NCI-H187 treated with DMSO at 0.1 percent for 48 hours (cell line): ENCODE measurements around the gene MAGEF1.
A peak's percentile ranks its signal among the peaks of the same experiment; 100 is the strongest.

Source experiments
- DNase-seq: peaks from one replicate; lab custom pipeline; 2025; lab: John Stamatoyannopoulos, UW

MAGEF1 gene

GRCh38 chr3:184711493-184712247, at the start of gene MAGEF1:
MAGEF1 (minus strand) TSS chr3:184712064; CDS start chr3:184711821, 243 bp downstream.
- DNase-seq, result peak; percentile 58

DNA sequence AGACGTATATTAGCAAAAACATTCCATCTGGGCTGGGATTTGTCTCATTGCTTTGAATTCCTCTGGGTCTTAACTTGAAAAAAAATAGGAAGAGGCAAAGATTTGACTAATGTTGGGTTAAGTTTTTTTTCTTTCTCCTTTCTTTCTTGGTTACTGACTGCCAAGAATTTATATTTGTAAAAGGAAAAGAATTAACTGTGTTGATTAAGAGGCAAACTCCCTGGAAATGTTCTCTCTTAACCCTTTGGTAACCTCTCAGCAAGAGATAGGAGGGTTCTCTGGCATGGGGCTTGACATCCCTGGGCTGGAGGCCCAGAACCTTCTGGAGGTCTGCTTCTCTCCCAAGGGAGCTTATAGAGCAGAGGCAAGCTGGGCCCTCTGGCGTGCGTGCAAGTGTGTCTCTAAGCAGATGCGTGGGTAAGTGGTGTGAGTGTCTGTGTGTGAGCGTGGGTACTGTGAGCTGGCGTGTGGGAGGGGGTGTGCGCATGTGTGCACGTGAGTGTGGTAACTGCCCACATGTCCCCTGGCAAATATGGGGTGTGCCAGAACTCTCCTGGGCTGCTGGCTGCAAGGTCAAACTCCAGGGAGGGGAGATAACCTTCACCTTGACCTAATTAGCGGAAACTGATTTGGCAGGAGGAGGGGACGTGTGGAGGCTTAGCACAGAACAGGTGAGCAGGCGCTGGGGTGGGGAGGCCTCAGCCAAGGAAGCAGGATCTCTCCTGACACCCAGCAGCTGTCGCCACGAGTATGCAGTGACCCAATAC, 49.4 kb upstream of the MAGEF1 start:
- DNase-seq, result no peak

DNA sequence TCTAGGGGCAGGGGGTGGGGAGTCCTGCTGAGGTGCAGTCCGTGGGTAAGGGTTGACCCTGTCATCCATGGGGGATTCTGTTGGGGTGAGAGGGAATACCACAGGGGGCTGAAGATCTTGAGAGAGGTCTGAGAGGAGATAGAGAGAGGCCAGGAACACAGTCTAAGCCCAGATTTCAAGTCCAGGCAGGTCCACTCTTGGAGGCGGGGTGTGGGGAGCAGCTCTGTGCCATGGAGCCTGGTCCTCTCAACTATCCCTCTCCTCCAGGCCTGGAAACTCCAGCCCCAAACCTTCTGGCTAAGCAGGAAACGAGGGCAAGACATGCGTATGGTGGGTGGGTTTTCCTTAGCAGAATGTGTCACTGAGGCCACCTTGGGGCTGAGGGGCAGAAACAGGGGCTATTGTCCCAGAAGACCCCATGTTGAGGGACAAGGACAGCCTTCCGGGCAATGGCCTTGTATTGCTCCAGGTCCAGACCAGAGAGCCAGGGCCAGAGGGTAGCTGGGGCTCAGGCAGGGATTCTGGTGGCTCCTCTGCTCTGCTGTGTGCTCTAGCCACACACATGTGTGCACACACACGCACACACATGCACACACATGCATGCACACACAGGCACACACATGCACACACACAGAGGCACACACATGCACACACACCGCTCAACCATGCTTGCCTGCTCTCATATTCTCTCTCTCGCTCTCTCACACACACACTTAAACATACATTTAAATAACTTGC, 48.6 kb upstream of the MAGEF1 start:
- no peak for DNase-seq

DNA sequence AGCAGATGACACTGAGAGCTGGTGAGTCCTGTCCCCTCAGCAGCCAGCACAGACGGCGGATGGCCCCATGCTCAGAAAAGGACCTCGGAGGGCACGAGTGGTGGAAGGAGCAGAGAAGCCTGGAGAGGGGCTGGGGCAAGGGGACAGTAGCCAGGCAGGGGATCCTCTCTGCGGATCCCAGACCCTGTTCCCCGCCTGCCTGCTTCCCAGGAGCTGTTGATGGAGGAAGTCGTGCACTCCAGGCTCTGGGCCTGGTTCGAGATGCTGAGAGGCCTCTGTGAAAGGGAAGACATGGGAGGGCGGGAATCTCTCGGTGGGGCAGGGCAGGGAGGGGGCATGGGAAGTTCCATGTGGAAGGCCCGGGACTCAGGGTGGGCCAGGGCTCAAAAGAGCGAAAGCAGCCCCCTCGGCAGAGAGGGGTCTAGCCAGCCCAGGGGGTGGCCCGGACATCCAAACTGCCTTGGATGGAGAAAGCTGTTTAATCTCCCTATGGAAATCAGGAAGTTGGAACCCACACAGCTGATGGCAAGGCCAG, 47.9 kb upstream of the MAGEF1 start:
- no peak for DNase-seq

DNA sequence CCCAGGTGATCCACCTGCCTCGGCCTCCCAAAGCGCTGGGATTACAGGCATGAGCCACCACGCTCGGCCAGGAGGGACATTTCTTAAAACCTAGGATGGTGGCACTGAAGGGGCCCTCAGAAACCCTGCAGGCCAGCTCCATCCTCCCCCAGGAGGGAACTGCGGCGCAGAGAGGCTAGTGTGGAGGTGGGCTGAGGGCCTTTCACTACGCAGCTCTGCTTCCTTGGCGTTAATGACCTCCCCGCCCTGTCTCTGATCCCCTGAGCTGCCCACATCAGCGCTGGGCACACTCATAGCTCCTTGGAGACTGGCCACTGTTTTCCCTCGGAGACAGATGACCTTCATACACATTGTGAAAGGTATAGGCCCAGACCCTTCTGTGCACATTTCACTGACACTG, 46.2 kb upstream of the MAGEF1 start:
- no peak for DNase-seq

GRCh38 chr3:184757022-184757651, 45.3 kb upstream of the MAGEF1 start:
- DNase-seq, result no peak

- DNase-seq, result no peak
These were observed 44.5 kb upstream of the MAGEF1 start for GRCh38 chr3:184756151-184757021.

GRCh38 chr3:184755315-184755731, 43.5 kb upstream of the MAGEF1 start:
- no peak for DNase-seq

DNA sequence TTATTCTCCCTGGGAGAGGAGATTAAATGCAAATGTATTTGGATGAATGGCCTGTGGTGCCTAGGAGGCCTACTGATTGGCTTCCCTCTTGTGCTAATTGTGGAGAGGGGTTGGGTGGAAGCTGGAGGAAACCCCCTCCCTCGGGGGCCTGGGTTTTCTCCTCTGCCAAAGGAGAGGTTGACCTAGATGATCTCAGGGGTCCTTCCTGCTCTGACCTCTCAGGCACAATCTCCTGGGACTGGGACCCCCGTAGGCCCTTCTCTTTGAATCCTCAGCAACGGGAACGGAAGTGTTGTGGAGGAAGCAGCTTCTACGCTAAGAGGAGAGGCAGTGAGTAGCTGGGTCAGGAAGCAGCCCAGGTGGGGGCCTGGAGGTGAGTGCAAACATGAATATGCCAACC, 40.5 kb upstream of the MAGEF1 start:
- no peak for DNase-seq

DNA sequence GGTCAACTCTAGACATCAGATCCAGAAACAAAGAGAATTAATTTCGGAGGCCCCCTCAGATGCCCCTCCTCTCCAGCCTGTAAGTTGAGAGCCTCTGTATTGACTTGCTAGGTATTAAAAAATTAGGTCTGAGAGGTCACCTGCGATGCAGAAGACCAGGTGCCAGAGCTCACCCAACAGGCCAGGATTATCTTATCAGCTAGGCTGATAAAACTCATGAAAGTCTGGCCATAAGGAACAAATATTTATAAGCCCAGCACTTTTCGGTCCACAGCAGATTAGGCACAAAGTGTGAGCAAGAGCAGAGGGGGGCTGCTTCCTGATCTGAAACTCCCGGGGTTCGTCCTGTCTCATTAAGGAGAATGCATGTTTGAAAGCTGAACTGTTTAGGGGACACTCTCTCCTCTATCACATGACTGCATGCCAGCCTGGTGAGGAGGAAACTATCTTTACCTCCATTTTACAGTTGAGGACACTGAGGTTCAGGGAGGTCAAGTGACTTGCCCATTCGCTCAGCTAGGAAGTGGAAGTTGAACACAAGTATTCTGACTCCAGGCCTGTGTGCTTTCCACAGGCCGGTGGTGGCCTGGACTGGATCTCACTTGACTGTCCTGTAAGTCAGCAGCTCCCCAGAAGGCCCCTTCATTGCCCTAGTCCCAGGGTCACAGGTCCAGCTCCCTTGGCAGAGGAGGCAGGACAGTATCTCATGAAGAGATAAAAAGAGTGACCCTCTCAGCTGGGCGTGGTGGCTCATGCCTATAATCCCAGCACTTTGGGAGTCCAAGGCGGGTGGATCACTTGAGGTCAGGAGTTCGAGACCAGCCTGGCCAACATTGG, 39.6 kb upstream of the MAGEF1 start:
- DNase-seq, result no peak

DNA sequence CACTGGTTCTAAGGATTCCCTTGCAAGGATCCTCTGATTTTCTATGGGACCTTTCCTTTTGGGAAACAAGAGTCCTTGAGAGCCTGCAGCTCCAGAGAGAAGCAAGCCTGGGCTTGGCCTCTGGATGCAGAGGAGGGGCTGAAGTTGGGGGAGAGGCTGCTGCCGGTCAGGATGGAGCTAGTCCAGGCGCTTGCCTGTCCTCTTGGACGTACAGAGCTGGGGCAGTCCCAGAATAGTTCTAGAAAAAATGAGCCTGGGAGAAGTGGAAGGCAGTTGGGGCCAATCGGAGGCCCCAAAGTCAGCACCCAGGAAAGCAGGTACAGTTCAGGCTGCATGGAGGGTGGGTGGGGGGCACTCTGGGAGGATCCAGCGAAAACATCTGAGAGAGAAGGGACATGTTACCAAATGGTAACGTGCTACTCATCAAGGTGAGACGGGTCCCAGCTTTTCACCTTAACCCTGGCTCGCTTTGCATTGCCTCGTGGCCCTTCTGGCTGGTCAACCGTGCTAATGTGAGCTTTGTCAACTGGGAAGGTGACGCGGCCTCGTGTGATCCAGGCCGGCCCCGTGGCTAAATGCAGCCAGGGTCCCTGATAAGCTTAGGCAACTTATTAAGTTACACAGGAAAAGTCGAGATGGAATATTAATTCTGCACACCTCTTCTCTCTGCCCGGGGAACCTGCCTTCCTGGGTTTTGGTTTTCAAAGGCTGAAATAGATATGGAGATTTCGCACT, 38.7 kb upstream of the MAGEF1 start:
- DNase-seq, result no peak

DNA sequence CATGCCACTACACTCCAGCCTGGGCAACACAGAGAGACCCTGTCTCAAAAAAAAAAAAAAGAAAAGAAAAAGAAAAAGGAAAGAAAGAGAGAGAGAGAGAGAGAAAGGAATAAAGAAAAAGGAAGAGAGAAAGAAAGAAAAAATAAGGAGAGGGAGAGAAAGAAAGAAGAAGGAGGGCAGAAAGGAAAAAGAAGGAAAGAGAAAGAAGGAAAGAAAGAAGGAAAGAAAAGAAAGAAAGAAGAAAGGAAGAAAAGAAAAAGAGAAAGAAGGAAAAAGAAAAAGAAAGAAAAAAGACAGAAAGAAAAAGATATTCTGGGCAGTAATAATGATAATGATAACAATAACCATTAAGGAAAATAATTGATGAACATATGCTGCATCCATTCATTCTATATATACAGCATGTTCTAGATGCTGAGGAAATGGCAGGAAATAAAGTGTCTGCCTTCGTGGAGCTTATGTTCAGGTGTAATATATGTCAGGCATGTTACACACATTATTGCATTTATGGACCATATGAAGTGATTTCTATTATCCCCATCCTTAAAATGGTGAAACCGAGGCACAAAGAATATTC, 37.4 kb upstream of the MAGEF1 start:
- no peak for DNase-seq

DNA sequence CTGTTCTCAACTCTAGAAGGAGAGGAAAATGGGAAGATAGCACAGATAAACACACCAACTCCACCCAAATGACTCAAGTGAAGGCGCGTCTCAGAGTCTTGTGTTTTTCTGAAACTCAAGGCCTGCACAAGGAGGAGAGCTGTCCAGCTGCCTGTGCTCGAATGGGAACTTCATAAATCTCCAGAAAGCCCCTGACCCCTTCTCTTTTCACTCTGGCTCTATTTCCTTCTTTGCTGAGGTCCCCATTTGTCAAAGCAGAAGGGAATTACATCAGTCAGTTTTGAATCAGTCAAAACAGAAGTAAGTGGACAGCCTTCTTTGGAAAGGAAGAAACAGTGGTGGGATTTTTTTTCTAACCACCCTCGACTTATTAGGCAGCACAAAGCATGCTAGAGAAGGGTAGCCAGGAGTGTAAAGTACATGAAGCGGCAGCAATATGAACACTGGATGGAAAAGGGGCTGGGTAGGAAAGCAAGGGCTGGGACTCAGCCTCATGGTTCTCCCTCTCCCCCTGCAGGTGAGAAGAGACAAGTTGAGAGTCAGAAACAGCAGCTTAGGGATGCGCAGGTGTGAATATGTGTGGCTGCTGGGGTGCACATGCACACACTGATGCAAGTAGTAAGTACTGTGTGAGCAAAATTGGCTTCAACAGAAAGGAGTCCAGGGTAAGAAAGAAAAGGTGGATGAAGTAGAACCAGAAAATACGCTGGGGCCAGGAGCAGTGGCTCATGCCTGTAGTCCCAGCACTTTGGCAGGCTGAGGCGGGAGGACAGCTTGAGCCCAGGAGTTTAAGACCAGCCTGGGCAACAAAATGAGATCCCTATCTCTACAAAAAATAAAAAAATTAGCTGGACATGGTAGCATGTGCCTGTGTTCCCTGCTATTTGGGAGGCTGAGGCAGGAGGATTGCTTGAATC, 36.6 kb upstream of the MAGEF1 start:
- no peak for DNase-seq

DNA sequence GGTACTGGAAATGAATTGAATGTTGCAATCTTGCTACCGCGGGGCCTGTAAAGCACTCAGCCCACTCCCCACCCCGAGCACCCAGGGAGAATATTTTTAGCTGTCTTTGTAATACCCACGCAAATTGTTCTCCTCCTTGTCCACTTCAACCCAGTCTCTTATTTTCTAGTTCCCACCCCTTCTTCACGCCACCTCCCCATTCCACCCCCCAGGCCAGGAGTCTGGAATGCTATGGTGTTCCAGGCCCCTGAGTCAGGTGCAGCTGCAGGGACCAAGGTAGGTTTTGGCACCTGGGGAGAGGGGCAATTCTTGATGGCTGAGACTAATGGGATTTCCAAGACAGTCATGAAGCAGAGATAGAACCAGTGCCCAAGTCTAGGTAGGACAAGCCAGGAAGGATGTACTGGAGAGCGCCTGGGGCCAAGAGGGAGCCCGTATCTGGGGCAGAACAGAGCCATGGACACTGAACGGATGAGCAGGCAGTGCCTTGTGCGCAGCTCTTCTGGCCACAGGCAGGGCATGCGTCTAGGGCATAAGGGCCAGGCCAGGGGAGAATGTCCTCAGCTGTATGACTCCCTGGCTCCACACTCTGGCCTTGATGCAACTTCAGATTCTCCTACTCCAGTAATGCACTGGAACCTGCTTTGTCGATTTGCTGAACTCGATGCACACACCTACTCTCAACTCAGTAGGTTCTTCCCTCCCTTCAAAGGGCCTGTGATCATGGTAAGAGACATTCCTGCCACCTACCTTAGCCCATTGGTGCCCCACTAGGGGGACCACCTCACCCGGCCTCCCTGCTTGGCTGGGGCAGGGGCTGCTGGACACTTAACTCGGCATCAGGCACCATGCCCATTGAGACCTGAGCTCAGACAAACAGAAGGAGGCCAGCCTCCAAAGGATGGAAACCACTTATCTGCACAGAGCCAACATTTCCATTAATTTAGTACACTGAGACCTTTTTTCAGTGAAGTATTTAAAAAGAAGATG, 34.6 kb upstream of the MAGEF1 start:
- DNase-seq, result no peak

DNA sequence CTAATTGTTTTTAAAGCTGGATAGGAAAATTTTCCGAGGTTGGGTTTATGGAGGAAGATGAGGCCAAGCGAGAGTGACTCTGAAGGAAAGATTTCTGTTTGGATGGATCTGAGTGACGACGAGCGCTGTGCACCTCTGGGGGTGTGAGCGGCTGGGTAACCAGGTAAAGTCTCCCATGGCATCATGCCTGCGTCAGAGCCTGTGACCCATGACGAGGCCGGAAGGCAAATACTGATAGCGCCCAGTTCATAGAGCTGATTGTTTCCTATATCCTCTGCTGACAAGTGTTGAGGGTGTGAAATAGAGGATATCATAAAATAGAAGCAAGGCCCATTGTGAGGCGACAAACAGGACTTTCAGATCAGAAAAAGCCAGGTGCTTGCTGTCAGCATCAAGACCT, 33.7 kb upstream of the MAGEF1 start:
- DNase-seq, result no peak

- no peak for DNase-seq
These were observed 31.4 kb upstream of the MAGEF1 start for GRCh38 chr3:184743248-184743647.

GRCh38 chr3:184742676-184743135, 30.8 kb upstream of the MAGEF1 start:
- no peak for DNase-seq
